NCI-H128 (cell line): ENCODE data around the gene TREML2.

Experiments
- DNase-seq: peaks from one replicate; lab custom pipeline; 2025; ENCODE audit not compliant: unreplicated experiment; lab: John Stamatoyannopoulos, UW

Gene TREML2

DNA sequence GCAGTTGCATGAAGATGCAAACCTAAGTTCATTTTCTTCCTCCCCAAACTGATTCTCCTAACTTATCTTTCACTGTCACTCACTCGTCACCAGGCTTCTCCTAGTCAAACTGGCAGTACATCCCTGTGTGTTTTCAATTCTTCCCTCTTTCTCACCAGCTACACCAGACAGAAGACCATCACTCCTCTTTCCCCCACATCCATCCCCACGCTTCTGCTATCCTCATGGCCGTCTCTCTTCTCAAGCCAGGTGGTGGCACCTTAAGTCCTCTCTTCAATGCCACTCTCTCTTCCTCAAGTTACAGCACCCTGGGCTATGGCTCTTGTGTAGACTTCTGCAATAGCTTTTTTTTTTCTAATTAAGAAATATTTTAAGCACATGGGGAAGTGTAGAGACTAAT lies 23.7 kb downstream of the TREML2 start:
- no peak for DNase-seq

DNA sequence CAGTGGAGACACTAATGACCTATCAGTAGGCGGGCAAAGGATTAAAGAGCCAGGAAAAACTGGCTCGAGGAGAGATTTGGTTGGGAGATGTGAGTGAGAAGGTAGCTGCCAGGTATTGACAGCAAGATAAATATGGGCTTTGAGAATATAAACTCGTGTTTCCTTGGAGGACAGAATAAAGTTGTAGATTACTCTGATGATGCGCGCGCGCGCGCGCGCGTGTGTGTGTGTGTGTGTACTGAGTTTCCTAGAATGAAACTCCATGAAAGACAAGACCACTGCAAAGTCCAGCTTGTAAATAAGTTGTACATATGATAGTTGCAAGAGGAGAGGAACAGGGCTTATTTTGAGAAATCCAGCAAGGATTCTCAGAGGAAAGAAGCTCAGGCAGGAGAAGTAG lies 24.8 kb downstream of the TREML2 start:
- DNase-seq = no peak

DNA sequence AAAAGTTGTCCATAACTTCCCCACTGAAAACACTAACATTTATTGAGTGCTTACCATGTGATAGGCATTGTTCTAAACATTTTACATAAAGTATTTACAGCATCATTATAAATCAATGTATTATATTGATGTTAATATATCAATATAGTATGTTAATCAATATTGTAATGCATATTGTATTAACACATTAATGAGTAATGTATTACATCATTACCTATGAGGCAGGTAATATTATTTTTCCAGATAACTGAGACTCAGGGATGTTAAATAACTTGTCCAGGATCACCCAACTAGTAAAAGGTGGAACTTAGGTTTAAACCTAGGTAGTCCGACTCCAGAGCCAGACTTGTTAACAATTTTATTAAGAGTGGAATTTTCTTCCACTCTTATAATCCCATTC lies 25.9 kb downstream of the TREML2 start:
- DNase-seq = no peak

DNA sequence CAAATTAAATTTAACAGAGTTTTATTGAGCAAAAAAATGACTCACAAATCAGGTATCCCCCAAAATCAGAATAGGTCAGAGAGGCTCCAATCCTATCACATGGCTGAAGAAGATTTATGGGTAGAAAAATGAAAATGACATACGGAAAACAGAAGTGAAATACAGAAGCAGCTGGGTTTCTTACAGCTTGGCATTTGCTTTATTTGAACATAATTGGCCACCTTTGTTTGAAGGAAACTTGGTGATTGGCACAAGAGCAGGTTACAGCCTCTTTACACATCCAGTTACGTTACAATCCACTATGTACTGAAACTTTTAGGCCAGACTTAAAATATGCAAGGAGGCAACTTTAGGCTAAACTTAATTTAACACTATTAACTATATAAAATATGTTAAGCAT lies 26.3 kb downstream of the TREML2 start:
- DNase-seq = no peak

DNA sequence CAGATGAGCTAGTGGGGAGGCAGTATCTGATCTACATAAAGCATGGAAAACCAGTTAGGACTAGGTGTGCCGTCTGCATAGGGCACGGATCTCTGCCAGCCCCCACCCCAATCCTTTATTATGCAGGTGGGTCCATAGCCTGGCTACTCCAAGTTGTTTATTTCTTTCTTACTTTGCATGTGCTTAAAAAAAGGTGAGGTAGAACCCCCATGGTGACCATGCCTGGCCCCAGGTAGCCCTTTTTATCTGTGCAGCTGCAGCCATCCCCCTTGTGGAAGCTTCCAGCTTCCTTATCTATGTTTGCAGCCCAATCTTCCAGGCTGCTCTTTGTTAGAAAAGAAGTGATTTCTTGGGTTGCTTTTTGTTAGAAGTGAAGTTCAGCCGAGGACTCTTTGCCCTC lies 29.0 kb downstream of the TREML2 start:
- no peak for DNase-seq

DNA sequence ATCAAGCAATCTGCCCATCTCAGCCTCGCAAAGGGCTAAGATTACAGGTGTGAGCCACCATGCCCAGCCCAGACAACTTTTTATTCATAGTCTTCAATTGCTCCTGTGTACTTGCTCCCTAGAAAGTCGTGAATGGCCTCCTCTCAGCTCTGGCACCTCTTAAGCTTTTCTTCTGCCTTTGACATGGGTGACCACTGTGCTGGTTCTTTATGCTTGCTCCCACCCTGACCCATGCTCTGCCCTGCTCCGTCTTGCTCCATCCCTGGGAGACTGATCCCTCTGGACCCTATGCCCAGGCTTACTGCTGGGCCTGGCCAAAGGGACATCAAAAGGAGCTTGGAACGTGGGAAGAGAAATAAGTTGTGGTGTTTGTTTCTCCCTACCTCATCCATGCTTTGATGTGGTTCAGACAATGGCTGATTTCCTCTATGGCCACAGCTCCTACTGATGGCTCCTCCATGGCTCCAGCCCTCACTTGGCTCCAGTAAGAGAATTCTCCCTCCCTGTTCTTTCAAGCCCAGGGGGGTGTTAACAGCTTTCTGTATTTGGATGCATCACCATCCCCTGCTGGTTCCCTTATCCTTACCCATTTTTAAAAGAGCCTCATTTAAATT lies 30.3 kb downstream of the TREML2 start:
- no peak for DNase-seq

DNA sequence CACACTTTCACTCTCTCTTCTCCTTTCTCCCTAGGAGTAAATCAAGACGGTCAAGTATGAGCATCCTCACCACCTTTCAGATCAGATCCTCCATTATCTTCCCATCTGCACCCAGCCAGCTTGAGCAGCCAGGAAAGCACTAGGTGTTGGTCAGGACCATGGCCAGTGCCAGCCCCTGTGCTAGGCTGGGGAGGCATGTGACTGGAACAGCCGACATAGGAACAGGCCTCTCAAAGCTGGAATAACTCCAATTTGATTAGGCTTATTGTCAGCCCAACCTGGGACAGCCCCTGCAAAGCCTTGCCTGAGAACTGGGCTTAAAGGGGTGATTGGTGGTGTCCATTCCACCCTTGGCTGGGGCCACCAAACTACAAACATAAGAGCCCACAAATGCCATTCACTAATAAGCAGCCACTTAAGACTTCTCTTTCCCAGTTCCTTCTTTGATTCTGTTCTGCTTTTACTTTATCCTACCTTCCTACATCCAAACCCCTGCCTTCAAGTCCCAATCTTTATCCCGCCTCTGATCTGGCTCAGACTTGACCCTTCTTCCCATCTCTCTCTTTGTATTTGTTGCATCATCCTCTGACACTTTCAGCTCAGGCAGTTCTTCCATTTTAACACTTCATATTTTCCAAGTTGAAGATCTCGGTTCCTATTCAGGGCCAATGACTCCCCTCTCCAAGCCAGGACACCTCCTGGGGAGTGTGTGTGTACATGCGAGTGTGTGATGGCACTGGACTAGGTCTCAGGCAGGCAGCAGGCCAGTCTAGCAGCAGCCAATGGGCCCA lies 33.6 kb downstream of the TREML2 start:
- no peak for DNase-seq

DNA sequence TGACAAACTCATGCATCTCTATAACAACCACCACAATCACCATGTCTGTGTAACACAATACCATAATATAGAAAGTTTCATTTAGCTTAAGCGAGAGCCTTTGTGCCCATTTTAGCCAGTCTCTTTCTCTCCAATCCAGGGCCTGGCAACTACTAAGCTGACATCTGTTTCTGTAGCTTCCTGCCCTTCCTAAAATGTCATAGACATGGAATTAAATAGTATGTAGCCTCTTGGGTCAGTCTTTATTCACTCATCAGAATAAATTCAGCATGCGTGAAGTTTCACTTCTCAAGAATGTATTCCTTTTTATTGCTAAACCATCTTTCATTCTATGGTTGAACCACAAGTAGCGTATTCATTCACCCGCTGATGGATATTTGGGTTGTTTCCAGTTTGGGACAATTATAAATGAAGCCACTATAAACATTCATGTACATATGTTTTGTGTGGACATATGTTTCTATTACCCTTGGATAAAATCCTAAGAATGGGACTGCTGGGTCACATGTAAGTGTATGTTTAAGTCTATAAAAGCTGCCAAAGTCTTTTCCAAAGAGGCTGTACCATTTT lies 36.3 kb downstream of the TREML2 start:
- DNase-seq = no peak

DNA sequence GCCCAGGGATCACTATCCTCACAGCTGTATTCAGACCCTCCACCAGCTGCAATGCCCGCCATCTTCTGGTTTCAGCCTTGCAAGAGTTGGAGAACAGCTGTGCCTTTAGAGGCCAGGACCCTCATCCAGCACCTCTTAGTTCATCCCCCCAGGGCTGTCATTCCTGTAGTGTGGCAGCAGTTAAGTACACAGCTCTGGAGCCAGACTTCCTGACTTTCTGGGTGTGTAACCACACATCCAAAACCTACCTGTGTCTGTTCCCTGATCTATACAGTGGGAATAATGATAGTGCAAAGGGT lies 37.6 kb downstream of the TREML2 start:
- DNase-seq = no peak

DNA sequence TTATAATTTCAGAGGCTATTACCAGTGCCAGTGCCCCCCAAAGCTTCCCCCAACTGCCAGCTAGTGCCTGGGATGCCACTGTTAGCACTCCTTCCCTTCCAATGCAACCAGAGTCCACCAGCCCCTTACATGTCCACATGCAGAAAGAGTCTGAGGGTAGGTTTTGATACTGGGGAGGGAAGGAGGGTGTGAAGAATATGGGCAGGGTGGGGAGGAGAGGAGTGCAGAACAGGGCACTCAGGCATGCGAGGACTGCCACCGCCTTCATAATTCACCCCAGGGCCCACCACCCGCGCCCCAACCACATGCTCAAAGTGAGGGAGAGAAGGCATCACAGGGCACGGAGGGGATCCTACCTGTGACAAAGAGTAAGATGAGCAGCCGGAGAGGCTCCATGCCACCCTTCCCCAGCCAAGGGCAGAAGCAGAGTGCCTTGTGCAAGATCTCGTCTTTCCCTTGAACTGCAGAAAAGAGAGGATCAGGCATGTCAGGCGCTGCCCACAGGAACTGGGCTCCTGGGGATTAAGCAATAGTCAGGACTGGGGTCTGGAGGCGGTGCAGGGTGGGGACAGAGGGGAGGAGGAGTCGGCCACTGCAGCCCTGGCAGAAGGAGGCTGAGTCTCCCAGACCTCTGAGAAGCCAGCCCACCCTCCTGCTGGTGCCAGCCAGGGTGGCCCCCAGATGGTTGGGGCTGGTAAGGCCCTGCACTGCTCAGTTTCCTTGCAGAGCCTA lies 38.1 kb downstream of the TREML2 start, which contains the start of gene TREM2:
TSS of gene TREM2 (minus strand) at position 430 of the 732 bp plus-strand sequence. CDS start at position 396, 34 bp downstream.
- DNase-seq = no peak

DNA sequence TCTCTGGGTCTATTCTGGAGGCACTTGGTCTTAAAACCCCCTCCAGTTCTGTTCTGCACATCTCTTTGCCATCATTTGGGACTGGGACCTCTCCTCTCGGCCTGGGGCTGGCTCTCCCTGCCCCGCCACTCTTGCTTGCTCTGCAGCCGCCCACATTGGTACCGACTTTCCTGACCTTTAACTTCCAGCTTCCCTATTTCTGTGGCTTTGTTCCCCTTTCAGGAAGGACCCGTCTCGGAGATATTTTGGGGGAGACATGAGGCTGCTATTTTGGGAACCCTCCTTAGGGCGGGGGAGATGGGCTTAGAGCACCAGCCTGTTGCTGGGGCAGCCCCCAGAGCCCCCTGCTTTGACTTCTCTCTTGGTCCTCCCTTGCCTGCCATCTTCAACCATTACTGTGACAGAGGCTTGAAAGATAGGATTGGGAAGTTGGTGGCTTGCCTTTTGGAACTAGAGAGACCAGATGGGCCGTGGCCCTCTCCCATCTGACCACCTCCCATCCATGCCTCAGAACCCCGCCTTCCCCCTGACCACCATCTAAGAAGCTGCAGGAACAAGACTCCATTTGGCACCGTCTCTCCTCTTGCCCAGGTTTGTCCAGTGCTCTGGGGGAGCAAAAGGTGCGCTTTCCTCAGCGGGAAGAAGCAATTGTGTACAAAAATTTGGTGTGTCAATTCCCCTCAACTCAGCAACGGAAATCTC lies 38.9 kb downstream of the TREML2 start:
- DNase-seq = no peak

DNA sequence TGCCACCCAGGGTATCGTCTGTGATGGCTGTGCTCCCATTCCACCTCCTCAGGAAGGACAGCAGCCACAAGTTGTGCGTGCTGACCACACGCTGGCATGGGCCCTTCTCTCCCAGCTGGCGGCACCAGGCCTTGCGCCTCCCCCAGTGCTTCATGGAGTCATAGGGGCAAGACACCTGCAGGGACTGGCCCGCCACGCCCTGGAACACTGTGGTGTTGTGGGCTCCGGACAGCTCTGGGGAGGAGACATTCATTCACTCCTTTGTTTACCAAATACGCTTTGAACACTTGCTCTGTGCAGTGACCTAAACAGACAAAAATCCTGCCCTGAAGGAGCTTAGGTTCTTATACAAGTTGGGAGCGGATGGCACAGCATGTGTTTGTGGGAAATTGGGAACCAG lies 39.6 kb downstream of the TREML2 start:
- DNase-seq = no peak

DNA sequence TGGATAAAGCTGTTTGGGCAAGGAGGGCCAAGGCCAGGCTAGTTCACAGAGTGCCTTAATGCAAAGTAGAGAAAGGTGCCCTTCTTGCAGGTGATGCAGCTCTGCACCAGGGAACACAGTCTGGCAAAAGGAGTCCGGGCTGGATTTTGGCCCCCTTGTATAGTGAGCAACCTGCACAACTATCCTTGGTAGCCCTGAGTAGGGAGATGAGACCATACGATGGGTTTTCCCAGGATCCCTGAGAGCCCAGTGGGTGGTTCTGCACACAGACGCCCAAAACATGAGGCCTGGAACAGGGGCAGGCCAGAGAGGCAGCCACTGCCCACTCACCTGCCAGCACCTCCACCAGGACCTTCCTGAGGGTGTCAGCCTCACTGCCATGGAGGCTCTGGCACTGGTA lies 40.0 kb downstream of the TREML2 start:
- no peak for DNase-seq

DNA sequence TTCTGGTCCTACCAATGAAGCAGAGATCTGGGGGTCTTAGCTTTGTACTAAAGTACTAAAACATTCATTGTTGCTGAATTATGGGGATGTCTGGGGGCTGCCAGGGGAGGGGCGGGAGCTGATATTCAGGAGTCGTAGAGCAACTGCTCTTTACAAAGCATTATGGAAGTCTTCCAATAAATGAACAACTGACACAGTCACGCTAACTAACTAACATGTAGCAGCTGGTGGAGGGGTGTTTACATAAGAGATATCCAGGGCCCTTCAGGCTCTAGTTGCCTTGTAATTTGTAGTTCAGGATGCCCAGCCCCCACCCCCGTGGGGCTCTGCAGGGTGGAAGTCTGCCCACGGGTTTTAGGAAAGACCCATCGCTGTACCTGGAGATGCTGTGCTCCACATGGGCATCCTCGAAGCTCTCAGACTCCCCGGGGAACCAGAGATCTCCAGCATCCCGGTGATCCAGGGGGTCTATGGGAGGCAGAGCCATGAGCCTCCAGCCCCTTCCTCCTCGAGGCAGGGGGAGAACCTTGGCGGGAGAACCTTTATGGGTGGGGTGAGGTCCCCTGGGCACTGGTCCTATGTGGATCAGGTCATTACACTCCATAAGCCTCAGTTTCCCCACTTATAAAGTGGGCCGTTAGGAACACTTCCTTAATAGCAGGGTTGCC lies 41.4 kb downstream of the TREML2 start:
- no peak for DNase-seq

DNA sequence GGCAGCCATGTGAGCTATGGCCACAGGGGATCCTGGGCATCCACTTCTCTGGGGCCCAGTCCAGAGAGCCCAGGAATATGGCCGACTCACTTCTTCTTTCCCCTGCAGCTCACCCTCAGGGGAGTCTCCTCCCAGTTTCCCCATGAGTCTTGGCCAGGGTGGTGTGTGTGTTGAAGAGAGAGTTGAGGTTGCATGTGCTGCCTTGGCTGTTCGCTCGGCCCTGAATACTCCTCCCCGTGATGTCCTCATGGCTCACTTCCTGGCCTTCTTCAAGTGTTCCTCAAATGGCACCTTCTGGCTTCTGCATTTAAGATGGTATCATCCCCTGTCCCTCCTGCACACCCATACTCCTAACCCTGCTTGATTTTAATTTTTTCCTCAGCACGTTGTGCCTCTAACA lies 43.6 kb downstream of the TREML2 start:
- DNase-seq = no peak

DNA sequence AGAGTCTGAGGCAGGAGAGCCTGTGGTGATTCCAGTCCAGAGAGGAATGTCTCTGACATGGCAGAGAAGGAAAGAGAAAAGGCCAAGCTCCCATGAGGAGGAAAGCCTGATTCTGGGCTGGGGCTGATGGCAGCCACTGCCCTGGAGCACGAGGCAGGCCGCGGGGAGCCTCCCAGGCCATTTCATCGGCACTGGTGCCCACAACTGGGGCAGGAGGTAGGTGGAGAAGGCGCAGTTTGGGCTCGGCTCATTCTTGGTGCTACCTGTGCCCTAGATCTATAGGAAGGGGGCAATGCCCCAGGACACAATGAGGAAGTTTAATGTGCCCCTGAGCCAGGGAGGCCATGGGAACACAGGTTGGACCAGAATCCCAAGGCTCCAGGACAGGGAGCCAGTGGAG lies 44.2 kb downstream of the TREML2 start:
- DNase-seq = no peak

DNA sequence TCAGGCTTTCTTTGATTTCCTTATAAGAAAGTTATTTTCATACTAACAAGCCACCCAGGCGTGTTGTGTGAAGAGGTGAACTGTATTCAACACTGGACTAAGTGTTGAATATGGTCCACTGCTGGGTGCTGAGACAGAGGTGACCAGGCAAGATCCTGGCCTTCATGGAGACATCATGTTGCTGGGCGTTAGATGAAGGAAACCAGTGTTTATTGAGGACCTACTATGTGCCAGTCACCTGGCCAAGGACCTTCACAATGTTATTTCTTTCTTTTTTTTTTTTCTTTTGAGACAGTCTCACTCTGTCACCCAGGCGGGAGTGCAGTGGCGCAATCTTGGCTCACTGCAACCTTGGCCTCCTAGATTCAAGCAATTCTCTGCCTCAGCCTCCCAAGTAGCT lies 44.9 kb downstream of the TREML2 start:
- no peak for DNase-seq

DNA sequence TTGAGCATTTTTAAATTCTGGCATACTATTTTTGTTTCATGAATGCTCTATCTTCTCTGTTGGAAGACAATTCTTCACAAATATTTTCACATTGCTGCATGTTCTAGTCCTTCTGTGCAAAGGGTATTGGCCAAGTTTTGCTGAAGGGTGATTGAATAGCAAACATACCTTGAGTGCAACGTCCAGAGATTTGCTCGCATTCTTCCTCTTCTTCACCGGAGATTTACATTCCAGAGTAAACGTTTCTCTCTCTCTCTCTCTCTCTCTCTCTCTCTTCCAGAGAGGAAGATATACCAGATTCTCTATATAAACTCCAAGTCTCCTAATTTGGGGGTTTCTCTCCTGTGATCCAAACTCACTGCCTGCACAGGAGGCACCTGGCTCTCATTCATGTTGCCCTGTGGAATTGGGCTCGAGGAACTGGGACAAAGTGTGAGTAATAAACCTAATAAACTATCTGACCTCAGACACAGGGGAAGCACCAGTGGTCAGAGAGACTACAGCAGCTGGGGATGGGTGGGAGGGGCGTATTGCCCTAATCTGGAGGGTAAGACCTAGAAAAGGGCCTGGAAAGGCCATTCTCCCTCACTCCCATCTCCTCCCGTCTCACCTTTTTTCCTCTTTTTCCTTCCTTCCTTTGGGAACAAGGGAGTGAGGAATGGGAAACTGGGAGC lies 45.7 kb downstream of the TREML2 start:
- no peak for DNase-seq

DNA sequence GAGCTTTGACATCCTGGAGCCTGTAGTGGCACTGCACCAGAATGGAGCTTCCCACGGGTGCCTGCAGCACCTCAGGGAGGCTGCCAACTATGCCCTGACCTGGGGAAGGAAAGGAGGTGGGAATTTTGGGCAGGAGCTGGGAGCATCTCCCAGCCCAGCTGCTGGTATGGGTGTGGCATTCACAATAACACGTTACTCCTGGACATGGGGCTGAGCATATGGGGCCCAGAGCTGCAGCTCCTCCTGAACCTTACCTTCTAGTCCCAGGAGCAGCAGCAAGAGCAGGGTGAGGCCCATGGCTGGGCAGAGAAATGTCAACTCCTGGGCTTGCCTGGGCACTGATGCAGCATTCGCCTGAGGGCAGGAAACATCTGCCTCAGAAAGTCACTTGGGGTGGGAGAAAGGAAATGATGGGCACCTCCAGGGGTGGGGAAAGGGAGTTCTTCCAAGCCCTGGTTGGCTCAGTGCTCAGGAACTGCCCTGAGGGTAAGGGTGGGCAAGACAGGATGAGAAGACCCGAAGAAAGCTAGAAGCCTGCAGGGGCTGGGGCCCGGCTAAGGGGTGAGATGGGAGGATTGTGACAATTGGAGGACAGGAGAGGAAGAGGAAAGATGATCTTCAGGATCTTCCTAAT lies 46.8 kb downstream of the TREML2 start, which contains the start of gene TREML1:
TSS of gene TREML1 (minus strand) at position 356 of the 634 bp plus-strand sequence. CDS start at position 297, 59 bp downstream.
- no peak for DNase-seq

DNA sequence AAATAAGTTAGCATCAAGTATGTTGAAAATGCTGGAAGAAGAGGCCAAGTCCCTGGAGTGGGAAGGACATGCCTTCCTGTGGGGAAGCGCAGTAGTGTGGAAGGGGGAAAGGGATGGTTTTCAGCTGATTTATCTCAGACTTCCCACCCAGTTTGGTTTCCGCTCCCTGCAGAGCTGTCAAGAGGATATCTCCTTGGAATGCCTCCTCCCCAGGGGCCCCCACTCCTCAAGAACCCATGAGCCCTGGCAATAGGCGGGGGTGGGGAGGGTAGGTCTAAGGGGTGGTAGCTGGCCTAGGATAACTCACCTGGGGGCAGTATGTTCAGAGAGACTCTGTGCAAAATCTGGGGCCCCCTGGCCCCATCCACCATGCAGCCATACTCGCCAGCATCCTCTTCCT lies 47.5 kb downstream of the TREML2 start:
- DNase-seq = no peak
